ENCODE results near the gene ARID5A.

Gene ARID5A

DNA sequence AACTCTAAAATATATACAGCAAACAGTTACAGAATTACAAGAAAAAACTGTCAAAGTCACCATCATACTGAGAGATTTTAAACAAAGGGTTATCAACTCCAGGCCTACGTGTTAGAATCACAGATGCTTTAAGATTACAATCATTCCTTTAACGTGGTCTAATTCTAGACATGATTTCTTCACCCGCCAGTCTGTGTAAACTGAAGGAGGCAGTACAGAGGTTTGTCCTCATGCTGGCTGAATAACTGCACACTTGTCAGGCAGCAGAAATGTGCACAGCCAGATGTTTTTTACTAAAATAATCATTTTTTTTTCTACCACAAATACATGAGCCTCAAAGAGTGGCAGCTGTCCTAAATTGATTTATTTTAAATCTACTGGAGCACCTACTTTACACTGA is 15.9 kb upstream of the ARID5A start:
- Histone ChIP-seq H3K36me3 (ENCODE audit: insufficient read depth, low read length) (no peaks in the 10 kb centered on the region), H2AFZ (ENCODE audit: low read length, unreplicated experiment) (no peak overlapping the region), H3K79me2 (ENCODE audit: control insufficient read depth, insufficient read depth, low read length, unreplicated experiment) (no peaks in the 10 kb centered on the region), H3K4me1 (ENCODE audit: control insufficient read depth, insufficient read depth, low read length, unreplicated experiment) (no peaks in the 10 kb centered on the region), H3K4me3 (ENCODE audit: low read depth, low read length) (no peak overlapping the region), H3K27me3 (ENCODE audit: insufficient read depth, low read length) (peaks cover 8% of the 10 kb centered on the region), H3K27ac (ENCODE audit: low read depth, low read length) (no peak overlapping the region)

DNA sequence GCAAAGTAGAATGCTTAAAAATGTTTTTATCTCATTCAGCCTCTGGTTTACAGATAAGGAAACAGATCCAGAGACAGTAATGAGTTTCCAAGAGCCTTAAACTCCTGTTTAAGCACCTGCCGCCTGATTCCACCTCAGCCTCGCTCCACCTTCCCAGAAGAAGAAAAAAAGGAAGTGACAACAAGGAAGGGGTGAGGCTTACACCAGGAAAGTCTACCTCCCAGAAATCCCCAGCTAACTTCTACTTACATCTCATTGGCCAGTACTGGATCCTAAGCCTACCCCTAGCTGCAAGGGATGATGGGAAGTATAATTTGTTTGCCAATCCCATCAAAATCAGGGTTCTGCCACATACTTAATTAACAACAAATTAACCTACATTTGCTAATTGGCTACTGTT is 15.3 kb upstream of the ARID5A start:
- Histone ChIP-seq H3K79me2 (ENCODE audit: control insufficient read depth, insufficient read depth, low read length, unreplicated experiment) (no peaks in the 10 kb centered on the region), H2AFZ (ENCODE audit: low read length, unreplicated experiment) (no peak overlapping the region), H3K4me3 (ENCODE audit: low read depth, low read length) (no peak overlapping the region), H3K4me1 (ENCODE audit: control insufficient read depth, insufficient read depth, low read length, unreplicated experiment) (no peaks in the 10 kb centered on the region), H3K36me3 (ENCODE audit: insufficient read depth, low read length) (no peaks in the 10 kb centered on the region), H3K27ac (ENCODE audit: low read depth, low read length) (no peak overlapping the region), H3K27me3 (ENCODE audit: insufficient read depth, low read length) (peaks cover 8% of the 10 kb centered on the region)

DNA sequence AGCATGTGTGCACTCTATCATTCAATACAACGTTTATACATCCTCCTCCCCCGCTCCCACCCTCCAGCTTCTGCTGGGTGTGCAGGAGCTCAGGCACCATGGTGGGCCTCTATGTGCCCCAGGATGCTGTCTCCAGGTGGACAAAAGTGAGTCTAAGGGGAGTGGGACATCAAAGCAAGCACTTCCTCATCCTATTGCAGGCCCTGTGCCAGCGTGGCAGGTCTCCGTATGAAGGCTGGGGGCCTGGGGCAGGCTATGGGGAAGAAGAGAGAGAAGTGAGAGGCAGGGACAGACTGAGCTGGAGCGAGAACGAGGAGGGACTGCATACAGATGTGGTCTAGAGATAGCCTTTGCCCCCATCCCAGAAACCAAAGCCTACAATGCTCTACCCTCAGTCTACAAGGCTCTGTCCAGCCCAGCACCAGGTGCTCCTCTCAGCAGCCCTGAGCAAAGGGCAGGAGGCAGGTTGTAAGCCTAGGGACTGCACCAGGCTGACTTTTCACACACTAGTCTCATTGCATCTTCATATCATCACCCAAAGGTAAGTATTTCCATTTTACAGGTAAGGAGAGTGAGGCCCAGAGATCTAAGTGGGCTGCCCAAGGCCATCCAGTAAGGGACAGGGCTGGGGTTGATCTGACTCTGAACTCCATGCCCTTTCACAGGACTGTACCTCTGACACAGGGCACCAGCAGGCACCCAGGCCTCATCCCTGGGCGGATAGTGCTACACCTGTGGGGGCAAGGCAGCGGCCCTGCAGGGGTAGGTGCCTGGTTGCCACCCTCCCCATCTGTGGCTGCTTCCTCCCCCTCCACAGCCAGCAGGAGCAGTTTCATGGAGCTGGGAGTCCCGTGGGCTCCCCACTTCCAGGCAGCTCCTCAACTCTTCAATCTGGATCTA is 14.0 kb upstream of the ARID5A start:
- no peak overlapping the region for H3K27ac ChIP-seq (ENCODE audit: low read depth, low read length)
- H3K79me2 ChIP-seq (ENCODE audit: control insufficient read depth, insufficient read depth, low read length, unreplicated experiment), result no peaks in the 10 kb centered on the region
- H3K4me1 ChIP-seq (ENCODE audit: control insufficient read depth, insufficient read depth, low read length, unreplicated experiment), result peaks cover 5% of the 10 kb centered on the region
- no peak overlapping the region for H3K4me3 ChIP-seq (ENCODE audit: low read depth, low read length)
- H2AFZ ChIP-seq (ENCODE audit: low read length, unreplicated experiment), result no peak overlapping the region
- no peaks in the 10 kb centered on the region for H3K36me3 ChIP-seq (ENCODE audit: insufficient read depth, low read length)
- peaks cover 8% of the 10 kb centered on the region for H3K27me3 ChIP-seq (ENCODE audit: insufficient read depth, low read length)

DNA sequence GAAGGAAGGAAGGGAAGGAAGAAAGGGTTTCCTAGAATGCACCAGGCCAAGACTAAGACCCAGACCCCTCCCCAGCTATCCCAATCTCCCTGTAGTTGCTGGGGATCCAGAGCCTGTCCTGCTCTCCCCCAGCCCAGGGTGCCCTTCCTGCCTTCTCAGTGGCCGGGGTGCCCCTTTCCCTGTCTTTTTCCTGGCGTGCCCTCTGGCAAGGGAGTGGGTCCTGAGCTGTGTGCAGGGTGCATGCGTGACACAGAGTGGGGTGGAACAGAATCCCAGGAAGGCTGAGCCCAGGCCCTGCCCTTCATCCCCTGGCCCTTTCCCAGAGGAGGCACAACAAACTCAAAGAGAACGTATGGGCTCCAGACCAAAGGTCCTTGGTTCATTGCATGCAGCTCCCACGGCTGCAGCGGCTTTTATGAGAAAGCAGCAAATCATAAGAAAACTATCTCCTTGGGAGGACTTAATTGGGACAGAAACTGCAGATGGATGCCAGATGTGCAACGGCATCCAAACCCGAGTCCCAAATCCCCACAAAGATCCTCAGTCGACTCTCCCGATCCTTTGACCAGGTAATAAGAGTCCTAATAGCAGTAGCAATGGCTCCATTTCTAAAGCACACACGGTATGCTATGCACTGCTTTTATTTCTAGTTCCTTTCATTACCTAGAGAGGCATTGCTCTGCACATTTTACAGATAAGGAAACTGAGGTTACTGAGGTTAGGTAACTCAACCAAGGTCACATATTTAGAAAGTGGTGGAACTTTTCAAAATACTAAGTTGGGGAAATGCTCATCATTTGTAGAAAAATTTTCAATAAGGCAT is 12.7 kb upstream of the ARID5A start:
- H3K36me3 ChIP-seq (ENCODE audit: insufficient read depth, low read length), result no peaks in the 10 kb centered on the region
- peaks cover 8% of the 10 kb centered on the region for H3K27me3 ChIP-seq (ENCODE audit: insufficient read depth, low read length)
- no peaks in the 10 kb centered on the region for H3K79me2 ChIP-seq (ENCODE audit: control insufficient read depth, insufficient read depth, low read length, unreplicated experiment)
- no peak overlapping the region for H3K27ac ChIP-seq (ENCODE audit: low read depth, low read length)
- H3K4me1 ChIP-seq (ENCODE audit: control insufficient read depth, insufficient read depth, low read length, unreplicated experiment), result peaks cover 12% of the 10 kb centered on the region
- H2AFZ ChIP-seq (ENCODE audit: low read length, unreplicated experiment), result no peak overlapping the region
- H3K4me3 ChIP-seq (ENCODE audit: low read depth, low read length), result no peak overlapping the region

DNA sequence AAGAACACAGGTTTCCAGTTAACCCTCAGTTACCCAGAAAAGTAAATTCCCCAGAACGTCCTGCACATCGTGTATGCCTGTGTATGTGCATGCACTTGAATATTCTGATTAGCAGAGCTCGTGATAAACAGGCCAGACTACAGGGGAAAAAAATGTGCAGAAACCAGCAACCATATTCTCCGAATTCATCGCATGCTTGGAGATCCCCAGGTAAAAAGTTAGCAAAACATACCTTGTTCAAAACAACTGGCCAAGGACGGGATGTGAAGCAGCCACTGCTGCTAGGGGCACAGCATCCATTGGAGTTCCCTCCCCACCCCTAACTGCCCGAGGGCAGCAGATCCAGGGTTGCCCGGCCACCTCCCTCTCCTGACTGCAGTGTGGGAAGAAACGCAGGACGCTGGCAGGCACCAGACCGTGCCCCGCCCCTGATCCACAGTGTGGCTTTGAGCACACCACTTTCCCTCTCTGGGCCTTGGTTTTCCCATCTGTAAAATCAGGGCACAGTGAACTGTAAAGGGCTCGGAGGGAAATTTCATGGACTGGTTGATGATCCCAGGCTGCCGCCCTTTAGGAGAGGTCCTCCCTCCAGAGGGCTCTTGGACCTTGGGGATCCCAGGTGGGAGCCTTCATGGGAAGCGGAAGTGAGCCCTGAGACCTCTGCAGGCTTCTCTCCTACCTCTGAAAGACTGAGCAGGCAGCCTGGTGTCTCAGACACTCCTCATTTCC is 11.9 kb upstream of the ARID5A start:
- H3K79me2 ChIP-seq (ENCODE audit: control insufficient read depth, insufficient read depth, low read length, unreplicated experiment), result no peaks in the 10 kb centered on the region
- H3K27me3 ChIP-seq (ENCODE audit: insufficient read depth, low read length), result peaks cover 8% of the 10 kb centered on the region
- no peaks in the 10 kb centered on the region for H3K36me3 ChIP-seq (ENCODE audit: insufficient read depth, low read length)
- no peak overlapping the region for H3K27ac ChIP-seq (ENCODE audit: low read depth, low read length)
- H3K4me1 ChIP-seq (ENCODE audit: control insufficient read depth, insufficient read depth, low read length, unreplicated experiment), result peaks cover 15% of the 10 kb centered on the region
- H3K4me3 ChIP-seq (ENCODE audit: low read depth, low read length), result no peak overlapping the region
- H2AFZ ChIP-seq (ENCODE audit: low read length, unreplicated experiment), result no peak overlapping the region

DNA sequence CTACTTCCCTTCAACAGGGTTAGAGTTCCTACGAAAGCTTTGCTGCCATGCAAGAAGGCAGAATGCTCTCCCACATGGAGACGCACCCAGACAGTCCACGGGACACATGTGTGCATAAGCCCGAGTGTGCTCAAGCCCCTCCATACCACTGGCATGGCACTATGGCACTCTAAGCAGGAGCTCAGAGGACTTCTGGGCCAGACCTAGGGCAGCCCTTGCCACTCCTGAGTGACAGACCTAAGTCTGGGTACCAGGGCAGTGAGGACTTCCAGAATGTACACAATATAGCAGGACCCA is 11.4 kb upstream of the ARID5A start:
- peaks cover 8% of the 10 kb centered on the region for H3K27me3 ChIP-seq (ENCODE audit: insufficient read depth, low read length)
- H3K36me3 ChIP-seq (ENCODE audit: insufficient read depth, low read length), result no peaks in the 10 kb centered on the region

DNA sequence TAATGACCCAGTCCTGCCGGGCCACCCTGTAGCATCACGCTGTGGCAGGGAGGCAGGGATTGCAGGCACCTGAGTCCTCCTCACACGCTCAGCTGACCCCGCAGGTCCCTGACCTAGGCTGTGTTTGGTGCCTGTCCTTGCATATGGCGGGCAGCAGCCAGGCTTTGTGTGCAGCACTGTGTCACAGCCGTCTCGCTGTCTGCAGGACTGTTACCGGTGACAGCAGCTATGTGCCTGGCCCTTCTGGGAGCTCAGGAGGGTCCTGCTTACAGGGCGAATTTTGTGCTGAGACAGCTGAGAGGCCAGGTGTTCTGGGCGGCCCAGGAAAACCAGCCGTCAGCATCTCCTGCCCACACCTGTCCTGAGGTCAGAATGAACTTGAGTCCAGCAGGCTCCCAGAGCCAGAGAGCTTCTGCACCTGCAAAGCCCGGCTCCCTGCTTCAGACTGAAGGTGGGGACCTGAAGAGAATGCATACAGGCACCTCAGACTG is 10.4 kb upstream of the ARID5A start:
- no peaks in the 10 kb centered on the region for H3K36me3 ChIP-seq (ENCODE audit: insufficient read depth, low read length)
- no peak overlapping the region for H3K27ac ChIP-seq (ENCODE audit: low read depth, low read length)
- H3K79me2 ChIP-seq (ENCODE audit: control insufficient read depth, insufficient read depth, low read length, unreplicated experiment), result no peaks in the 10 kb centered on the region
- peaks cover 15% of the 10 kb centered on the region for H3K4me1 ChIP-seq (ENCODE audit: control insufficient read depth, insufficient read depth, low read length, unreplicated experiment)
- H3K27me3 ChIP-seq (ENCODE audit: insufficient read depth, low read length), result peaks cover 8% of the 10 kb centered on the region
- no peak overlapping the region for H3K4me3 ChIP-seq (ENCODE audit: low read depth, low read length)
- H2AFZ ChIP-seq (ENCODE audit: low read length, unreplicated experiment), result no peak overlapping the region

More for the DNA sequence above, 11.4 kb upstream of the ARID5A start:
- no peak overlapping the region for H2AFZ ChIP-seq (ENCODE audit: low read length, unreplicated experiment)
- peaks cover 15% of the 10 kb centered on the region for H3K4me1 ChIP-seq (ENCODE audit: control insufficient read depth, insufficient read depth, low read length, unreplicated experiment)
- H3K79me2 ChIP-seq (ENCODE audit: control insufficient read depth, insufficient read depth, low read length, unreplicated experiment), result no peaks in the 10 kb centered on the region
- H3K4me3 ChIP-seq (ENCODE audit: low read depth, low read length), result no peak overlapping the region
- no peak overlapping the region for H3K27ac ChIP-seq (ENCODE audit: low read depth, low read length)

DNA sequence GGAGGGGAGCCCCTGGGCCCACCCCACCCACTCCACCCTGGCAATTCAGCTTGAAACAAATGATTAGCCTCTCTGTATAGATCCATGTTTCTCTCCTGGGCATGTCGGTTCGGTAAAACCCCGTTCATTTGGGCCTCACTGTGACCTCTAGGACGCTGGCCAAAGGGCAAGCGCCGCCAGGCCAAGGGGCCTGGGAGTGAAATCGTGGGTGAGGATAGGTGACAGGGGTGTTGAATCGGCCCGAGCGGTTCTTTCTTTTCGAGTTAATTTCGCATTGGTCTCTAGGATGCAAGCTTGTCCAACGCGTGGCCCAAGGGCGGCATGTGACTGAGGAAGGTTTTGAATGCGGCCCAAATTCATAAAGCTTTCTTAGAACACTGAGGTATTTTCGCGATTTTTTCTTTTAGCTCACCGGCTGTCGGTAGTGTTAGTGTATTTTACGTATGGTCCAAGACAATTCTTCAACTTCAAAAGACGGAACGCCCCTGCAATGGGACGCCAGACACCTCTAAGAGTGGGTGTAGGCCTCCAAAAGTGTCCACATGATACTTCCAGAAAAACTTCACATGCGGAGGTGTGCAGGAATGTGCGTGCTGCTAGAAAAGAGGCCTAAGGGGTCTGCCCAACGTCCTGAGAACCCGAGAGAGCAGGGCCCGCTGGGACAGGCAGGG is 9.8 kb upstream of the ARID5A start:
- Histone ChIP-seq H3K4me1 (ENCODE audit: control insufficient read depth, insufficient read depth, low read length, unreplicated experiment) (peaks cover 19% of the 10 kb centered on the region), H3K4me3 (ENCODE audit: low read depth, low read length) (peak overlapping the region; percentile 78), H3K36me3 (ENCODE audit: insufficient read depth, low read length) (no peaks in the 10 kb centered on the region), H2AFZ (ENCODE audit: low read length, unreplicated experiment) (peak overlapping the region; percentile 87), H3K27ac (ENCODE audit: low read depth, low read length) (peak overlapping the region; percentile 28; the same call in 1 of the 2 replicates), H3K27me3 (ENCODE audit: insufficient read depth, low read length) (peaks cover 8% of the 10 kb centered on the region), H3K79me2 (ENCODE audit: control insufficient read depth, insufficient read depth, low read length, unreplicated experiment) (no peaks in the 10 kb centered on the region)

DNA sequence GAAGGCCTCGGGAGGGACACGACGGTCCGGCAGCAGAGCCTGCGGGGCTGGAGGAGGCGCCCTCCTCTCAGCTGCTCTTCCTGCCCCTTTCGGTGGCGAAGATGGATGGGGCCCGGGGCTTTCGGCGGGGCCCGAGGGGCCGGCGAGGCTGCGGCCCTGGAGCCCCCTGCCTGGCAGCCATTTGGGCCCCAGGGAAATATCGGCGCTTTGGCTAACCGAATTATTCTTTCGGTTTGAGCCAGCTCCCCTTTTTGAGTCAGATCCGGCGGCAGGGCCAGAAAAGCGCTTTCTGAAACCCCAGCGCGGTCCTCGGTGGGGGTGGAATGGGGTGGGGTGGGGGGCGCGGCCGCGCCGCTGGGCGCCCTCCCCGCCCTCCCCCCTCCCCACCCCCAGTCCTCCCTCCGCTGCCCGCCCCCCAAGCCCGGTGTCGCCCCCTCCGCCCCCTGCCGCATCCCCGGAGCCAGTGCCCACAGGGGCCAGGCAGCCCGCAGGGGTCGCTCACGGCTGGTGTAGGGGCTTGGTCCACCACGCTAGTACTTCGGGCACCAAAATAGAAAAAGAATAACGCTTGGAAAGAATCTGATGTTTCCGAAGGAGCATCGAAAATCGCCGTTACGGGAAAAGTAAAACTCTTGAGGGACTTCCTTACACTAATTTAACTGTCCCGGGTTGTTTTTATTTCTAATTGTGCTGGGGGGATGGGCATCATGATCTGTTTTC is 9.1 kb upstream of the ARID5A start:
- Histone ChIP-seq H3K27me3 (ENCODE audit: insufficient read depth, low read length) (peaks cover 8% of the 10 kb centered on the region), H3K4me3 (ENCODE audit: low read depth, low read length) (peak overlapping the region; percentile 78), H2AFZ (ENCODE audit: low read length, unreplicated experiment) (peak overlapping the region; percentile 87), H3K4me1 (ENCODE audit: control insufficient read depth, insufficient read depth, low read length, unreplicated experiment) (peaks cover 23% of the 10 kb centered on the region), H3K79me2 (ENCODE audit: control insufficient read depth, insufficient read depth, low read length, unreplicated experiment) (no peaks in the 10 kb centered on the region), H3K27ac (ENCODE audit: low read depth, low read length) (peak overlapping the region; percentile 55; the same call in 1 of the 2 replicates), H3K36me3 (ENCODE audit: insufficient read depth, low read length) (no peaks in the 10 kb centered on the region)
